ENCODE measurements around the gene SLIT3. TPM values are rescaled to one million over a fixed set of nuclear protein-coding genes. Genes with fewer than 3 reads are reported as not detected.

The SLIT3 gene
- total RNA-seq, 4 donors from 2014 or later: 41.1 to 86.6 (median 62.7) TPM

GRCh38 chr5:169343766-169344165, 42.8 kb upstream of the SLIT3 start:
- H3K4me1 ChIP-seq: no peaks in the 10 kb centered on the region
- H3K9me3 ChIP-seq: no peaks in the 10 kb centered on the region
- intact Hi-C loops (cut with DNase I): no loop called here
- H3K27me3 ChIP-seq: no peaks in the 10 kb centered on the region
- no peak overlapping the region for H3K4me3 ChIP-seq
- H3K27ac ChIP-seq (replicated peaks in 1 of 4): no peak overlapping the region
- no peak for DNase-seq (ENCODE audit: extremely low spot score)
- TF ChIP-seq POLR2A (IDR thresholded peaks at IDR 0.05; ENCODE audit: low read depth) (no peak), EP300 (IDR thresholded peaks at IDR 0.05) (no peak), POLR2AphosphoS5 (IDR thresholded peaks at IDR 0.05) (no peak)
- TF ChIP-seq, protein P1, sequence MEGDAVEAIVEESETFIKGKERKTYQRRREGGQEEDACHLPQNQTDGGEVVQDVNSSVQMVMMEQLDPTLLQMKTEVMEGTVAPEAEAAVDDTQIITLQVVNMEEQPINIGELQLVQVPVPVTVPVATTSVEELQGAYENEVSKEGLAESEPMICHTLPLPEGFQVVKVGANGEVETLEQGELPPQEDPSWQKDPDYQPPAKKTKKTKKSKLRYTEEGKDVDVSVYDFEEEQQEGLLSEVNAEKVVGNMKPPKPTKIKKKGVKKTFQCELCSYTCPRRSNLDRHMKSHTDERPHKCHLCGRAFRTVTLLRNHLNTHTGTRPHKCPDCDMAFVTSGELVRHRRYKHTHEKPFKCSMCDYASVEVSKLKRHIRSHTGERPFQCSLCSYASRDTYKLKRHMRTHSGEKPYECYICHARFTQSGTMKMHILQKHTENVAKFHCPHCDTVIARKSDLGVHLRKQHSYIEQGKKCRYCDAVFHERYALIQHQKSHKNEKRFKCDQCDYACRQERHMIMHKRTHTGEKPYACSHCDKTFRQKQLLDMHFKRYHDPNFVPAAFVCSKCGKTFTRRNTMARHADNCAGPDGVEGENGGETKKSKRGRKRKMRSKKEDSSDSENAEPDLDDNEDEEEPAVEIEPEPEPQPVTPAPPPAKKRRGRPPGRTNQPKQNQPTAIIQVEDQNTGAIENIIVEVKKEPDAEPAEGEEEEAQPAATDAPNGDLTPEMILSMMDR (IDR thresholded peaks at IDR 0.05): no peak
- no peaks in the 10 kb centered on the region for H3K36me3 ChIP-seq

GRCh38 chr5:169341556-169341955, 40.6 kb upstream of the SLIT3 start:
- H3K4me3 ChIP-seq: no peak overlapping the region
- intact Hi-C loops (cut with DNase I): no loop called here
- no peaks in the 10 kb centered on the region for H3K36me3 ChIP-seq
- DNase-seq (ENCODE audit: extremely low spot score): no peak
- H3K27ac ChIP-seq (replicated peaks in 1 of 4): no peak overlapping the region
- no peaks in the 10 kb centered on the region for H3K4me1 ChIP-seq
- no peak for TF ChIP-seq EP300 (IDR thresholded peaks at IDR 0.05)
- no peak for TF ChIP-seq POLR2A (IDR thresholded peaks at IDR 0.05; ENCODE audit: low read depth)
- no peak for TF ChIP-seq POLR2AphosphoS5 (IDR thresholded peaks at IDR 0.05)
- TF ChIP-seq, protein P1 (IDR thresholded peaks at IDR 0.05): no peak
- no peaks in the 10 kb centered on the region for H3K9me3 ChIP-seq
- no peaks in the 10 kb centered on the region for H3K27me3 ChIP-seq

GRCh38 chr5:169339869-169340268, 38.9 kb upstream of the SLIT3 start:
- H3K27ac ChIP-seq (replicated peaks in 1 of 4): no peak overlapping the region
- no peak overlapping the region for H3K4me3 ChIP-seq
- 87% methylated on average over 2 of the region's 2 CpGs for WGBS
- H3K36me3 ChIP-seq: no peaks in the 10 kb centered on the region
- no peaks in the 10 kb centered on the region for H3K27me3 ChIP-seq
- intact Hi-C loops (cut with DNase I): no loop called here
- H3K4me1 ChIP-seq: no peaks in the 10 kb centered on the region
- no peaks in the 10 kb centered on the region for H3K9me3 ChIP-seq
- DNase-seq (ENCODE audit: extremely low spot score): no peak
- TF ChIP-seq POLR2AphosphoS5 (IDR thresholded peaks at IDR 0.05) (no peak), POLR2A (IDR thresholded peaks at IDR 0.05; ENCODE audit: low read depth) (no peak), EP300 (IDR thresholded peaks at IDR 0.05) (no peak)
- TF ChIP-seq, protein P1 (IDR thresholded peaks at IDR 0.05): no peak

GRCh38 chr5:169336242-169336641, 35.3 kb upstream of the SLIT3 start:
- no peak overlapping the region for H3K27ac ChIP-seq (replicated peaks in 1 of 4)
- H3K9me3 ChIP-seq: no peaks in the 10 kb centered on the region
- H3K36me3 ChIP-seq: no peaks in the 10 kb centered on the region
- WGBS: 86% methylated on average over 2 of the region's 2 CpGs
- H3K4me3 ChIP-seq: no peak overlapping the region
- H3K4me1 ChIP-seq: no peaks in the 10 kb centered on the region
- no peaks in the 10 kb centered on the region for H3K27me3 ChIP-seq
- intact Hi-C loops (cut with DNase I): no loop called here
- no peak for DNase-seq (ENCODE audit: extremely low spot score)
- TF ChIP-seq, protein P1 (IDR thresholded peaks at IDR 0.05): no peak

GRCh38 chr5:169335806-169336205, 34.9 kb upstream of the SLIT3 start:
- WGBS: 89% methylated on average over 2 of the region's 2 CpGs
- Histone ChIP-seq H3K27ac (replicated peaks in 1 of 4) (no peak overlapping the region), H3K9me3 (no peaks in the 10 kb centered on the region), H3K27me3 (no peaks in the 10 kb centered on the region), H3K36me3 (no peaks in the 10 kb centered on the region), H3K4me1 (no peaks in the 10 kb centered on the region), H3K4me3 (no peak overlapping the region)
- DNase-seq (ENCODE audit: extremely low spot score): no peak
- no peak for TF ChIP-seq EP300 (IDR thresholded peaks at IDR 0.05)
- TF ChIP-seq POLR2AphosphoS5 (IDR thresholded peaks at IDR 0.05): no peak
- TF ChIP-seq POLR2A (IDR thresholded peaks at IDR 0.05; ENCODE audit: low read depth): no peak
- TF ChIP-seq, protein P1 (IDR thresholded peaks at IDR 0.05): no peak
- intact Hi-C loops (cut with DNase I): no loop called here

All from esophagus muscularis mucosa (tissue), 4 donors.